Calu3 (cell line): ENCODE results near the gene UBE2J2. TPM values are rescaled to one million over a fixed set of nuclear protein-coding genes. Genes with fewer than 3 reads are reported as not detected.

Source experiments
- BruUV-seq: library from RNA; stranded (reverse); fragments of 400-500 nt; replicated peaks from 2 replicates; lab custom pipeline; 2021; lab: Mats Ljungman, UMichigan
- CTCF ChIA-PET: fragments of 300-600 bp; sonication (Branson Sonifier 250); formaldehyde crosslinking; loops from one replicate; lab custom pipeline; 2022; ENCODE audit warnings: antibody characterized with exemption; lab: Charles Lee
- DNase-seq: peaks from one replicate; pipeline ENCODE4 v3.0.0; 2022
- H3K27ac Mint-ChIP-seq: one replicate; pipeline ENCODE4 v1.8.0; 2022; ENCODE audit warnings: mixed read lengths; ENCODE audit not compliant: unreplicated experiment
- H3K27me3 Mint-ChIP-seq: one replicate; pipeline ENCODE4 v1.8.0; 2022; ENCODE audit warnings: mixed read lengths; ENCODE audit not compliant: unreplicated experiment
- H3K36me3 Mint-ChIP-seq: one replicate; pipeline ENCODE4 v1.8.0; 2022; ENCODE audit warnings: mild to moderate bottlenecking, moderate library complexity, mixed read lengths; ENCODE audit not compliant: insufficient read depth, unreplicated experiment
- H3K4me1 Mint-ChIP-seq: one replicate; pipeline ENCODE4 v1.8.0; 2022; ENCODE audit warnings: mild to moderate bottlenecking, low read depth, mixed read lengths; ENCODE audit not compliant: unreplicated experiment
- H3K4me3 Mint-ChIP-seq: one replicate; pipeline ENCODE4 v1.8.0; 2022; ENCODE audit warnings: mild to moderate bottlenecking, low read depth, moderate library complexity, mixed read lengths; ENCODE audit not compliant: unreplicated experiment
- H3K9me3 Mint-ChIP-seq: one replicate; pipeline ENCODE4 v1.8.0; 2022; ENCODE audit warnings: low read depth, mixed read lengths; ENCODE audit not compliant: unreplicated experiment
- CTCF ChIP-seq: fragments of 200-600 bp; IDR thresholded peaks from one replicate; pipeline ENCODE4 v1.8.0; 2022; ENCODE audit warnings: antibody characterized with exemption; ENCODE audit not compliant: unreplicated experiment
- intact Hi-C: fragments of 100-400 bp; cut with micrococcal nuclease; formaldehyde crosslinking; loops from one replicate; pipeline ENCODE4 v1.10.0; 2022; ENCODE audit not compliant: unreplicated experiment
- total RNA-seq: library from RNA; stranded (reverse); gene quantifications from 2 replicates; pipeline ENCODE4 v1.2.3, GENCODE V29; 2022

Gene UBE2J2
- total RNA-seq, 1 experiment from 2014 or later: 45.6 TPM

- no peak for TF ChIP-seq CTCF
- DNase-seq: no peak
- H3K27ac Mint-ChIP-seq: no peak overlapping the region
- intact Hi-C loops: no loop called here
- no TSS peak for BruUV-seq
- no peaks in the 10 kb centered on the region for H3K27me3 Mint-ChIP-seq
- peaks cover 10% of the 10 kb centered on the region for H3K4me1 Mint-ChIP-seq
- no peak overlapping the region for H3K4me3 Mint-ChIP-seq
- CTCF ChIA-PET: no interaction called here
- no peaks in the 10 kb centered on the region for H3K9me3 Mint-ChIP-seq
- H3K36me3 Mint-ChIP-seq: peaks cover under 1% of the 10 kb centered on the region
These were observed 5.0 kb upstream of the UBE2J2 start for GRCh38 chr1:1278620-1279019.

DNA sequence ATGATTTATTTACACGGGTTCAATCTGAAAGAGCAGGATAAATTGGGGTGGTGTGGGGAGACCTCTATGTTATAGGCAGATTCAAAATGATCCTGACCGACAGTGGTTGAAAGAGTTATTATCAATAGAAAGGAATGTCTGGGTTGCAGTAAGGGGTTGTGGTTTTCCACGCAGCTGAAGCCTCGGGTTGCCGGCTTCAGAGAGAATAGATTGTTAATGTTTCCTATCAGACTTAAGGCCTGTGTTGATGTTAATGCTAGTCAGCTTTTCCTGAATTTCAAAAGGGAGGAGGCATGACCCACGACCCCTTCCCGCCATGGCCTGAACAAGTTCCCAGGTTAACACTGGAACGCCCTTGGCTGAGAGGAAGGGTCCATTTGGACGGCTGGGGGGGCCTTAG, 2.2 kb upstream of the UBE2J2 start:
- intact Hi-C loops: no loop called here
- H3K4me3 Mint-ChIP-seq: no peak overlapping the region
- CTCF ChIA-PET: no interaction called here
- BruUV-seq: no TSS peak
- H3K4me1 Mint-ChIP-seq: peaks cover 5% of the 10 kb centered on the region
- no peaks in the 10 kb centered on the region for H3K27me3 Mint-ChIP-seq
- no peak for TF ChIP-seq CTCF
- H3K36me3 Mint-ChIP-seq: peaks cover 23% of the 10 kb centered on the region
- DNase-seq: no peak
- no peaks in the 10 kb centered on the region for H3K9me3 Mint-ChIP-seq
- no peak overlapping the region for H3K27ac Mint-ChIP-seq

DNA sequence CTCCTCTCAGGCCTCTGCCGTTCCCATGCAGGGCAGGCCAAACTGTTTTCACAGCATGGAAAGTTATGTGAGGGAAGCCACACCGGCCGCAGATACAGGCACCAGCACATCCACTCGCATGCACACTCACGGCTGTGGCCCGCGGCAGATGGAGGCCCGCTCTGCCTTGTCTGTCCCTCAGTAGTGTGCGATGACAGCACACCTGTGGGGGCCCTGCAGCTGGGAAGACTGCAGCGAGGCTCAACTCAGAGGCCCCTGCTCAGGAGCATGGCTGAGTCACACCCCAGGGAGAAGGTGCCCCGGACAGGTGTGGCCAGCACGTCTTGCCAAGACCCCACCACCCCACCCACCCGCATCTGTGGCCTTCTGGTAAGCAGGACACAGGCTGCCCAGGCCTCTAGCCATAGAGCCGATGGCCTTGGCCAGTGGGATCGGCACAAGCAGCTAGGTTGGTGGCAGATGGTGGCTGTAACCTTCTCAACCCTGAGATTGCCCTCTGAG, 1.3 kb upstream of the UBE2J2 start:
- Mint-ChIP-seq H3K36me3 (peaks cover 30% of the 10 kb centered on the region), H3K9me3 (no peaks in the 10 kb centered on the region), H3K27me3 (no peaks in the 10 kb centered on the region), H3K4me1 (peaks cover 13% of the 10 kb centered on the region), H3K27ac (no peak overlapping the region), H3K4me3 (peak overlapping the region; percentile 85)
- no TSS peak for BruUV-seq
- TF ChIP-seq CTCF: no peak
- no peak for DNase-seq
- CTCF ChIA-PET: no interaction called here
- intact Hi-C loops: no loop called here

- Mint-ChIP-seq H3K27ac (no peak overlapping the region), H3K4me3 (peak overlapping the region; percentile 85), H3K36me3 (peaks cover 35% of the 10 kb centered on the region), H3K27me3 (no peaks in the 10 kb centered on the region), H3K4me1 (peaks cover 14% of the 10 kb centered on the region), H3K9me3 (no peaks in the 10 kb centered on the region)
- intact Hi-C loops: no loop called here
- DNase-seq: no peak
- TF ChIP-seq CTCF: no peak
- CTCF ChIA-PET: no interaction called here
- no TSS peak for BruUV-seq
These were observed 761 bp upstream of the UBE2J2 start for GRCh38 chr1:1274299-1274930.
